Activated CD4-positive, alpha-beta T cell treated with anti-CD3 and anti-CD28 coated beads, Interleukin-2, Interleukin-6, amounts not matched to agents 100 ng/mL and 50 ng/mL, durations not matched to agents 16 hours and 8 hours (primary cell): ENCODE results near the gene POLD2.

Experiments
- DNase-seq: peaks from one replicate; pipeline ENCODE4 v3.0.0-alpha.2; 2020

Gene POLD2

GRCh38 chr7:44101303-44101965 is 21.9 kb downstream of the POLD2 start:
- DNase-seq, result no peak

GRCh38 chr7:44100458-44101302 is 22.7 kb downstream of the POLD2 start:
- no peak for DNase-seq

GRCh38 chr7:44099669-44100068 is 23.7 kb downstream of the POLD2 start:
- DNase-seq, result no peak

GRCh38 chr7:44098092-44099068 is 25.0 kb downstream of the POLD2 start:
- no peak for DNase-seq

- DNase-seq, result peak; percentile 39
These were observed 26.1 kb downstream of the POLD2 start for GRCh38 chr7:44097064-44097932.

- DNase-seq, result no peak
These were observed 26.9 kb downstream of the POLD2 start for GRCh38 chr7:44096326-44096881.

GRCh38 chr7:44095781-44096180 is 27.6 kb downstream of the POLD2 start:
- no peak for DNase-seq

- DNase-seq, result no peak
These were observed 28.3 kb downstream of the POLD2 start for GRCh38 chr7:44094883-44095592.

- no peak for DNase-seq
These were observed 29.0 kb downstream of the POLD2 start for GRCh38 chr7:44094365-44094764.

- no peak for DNase-seq
These were observed 30.2 kb downstream of the POLD2 start for GRCh38 chr7:44093102-44093641.

- DNase-seq, result no peak
These were observed 35.2 kb downstream of the POLD2 start for GRCh38 chr7:44087911-44088838.

- no peak for DNase-seq
These were observed 36.7 kb downstream of the POLD2 start for GRCh38 chr7:44086627-44087026.

- no peak for DNase-seq
These were observed 37.8 kb downstream of the POLD2 start for GRCh38 chr7:44085546-44085945.

- DNase-seq, result no peak
These were observed 38.6 kb downstream of the POLD2 start for GRCh38 chr7:44084701-44085100.

GRCh38 chr7:44083796-44084195 is 39.6 kb downstream of the POLD2 start:
- DNase-seq, result no peak

GRCh38 chr7:44082541-44083207 is 40.7 kb downstream of the POLD2 start:
- DNase-seq, result peak; percentile 100

GRCh38 chr7:44081266-44081748 is 42.0 kb downstream of the POLD2 start:
- DNase-seq, result peak; percentile 58

- no peak for DNase-seq
These were observed 42.6 kb downstream of the POLD2 start for GRCh38 chr7:44080686-44081265.
